Activated CD8-positive, alpha-beta memory T cell treated with anti-CD3 and anti-CD28 coated beads for 24 hours (primary cell): Measurements from ENCODE around the gene GPR135.

Source experiments
- DNase-seq: peaks from one replicate; pipeline ENCODE4 v3.0.0-alpha.2; 2020

Gene GPR135

GRCh38 chr14:59419303-59419702 lies 45.9 kb downstream of the GPR135 start:
- no peak for DNase-seq

- DNase-seq = no peak
These were observed 47.9 kb downstream of the GPR135 start for GRCh38 chr14:59417311-59417710.

DNA sequence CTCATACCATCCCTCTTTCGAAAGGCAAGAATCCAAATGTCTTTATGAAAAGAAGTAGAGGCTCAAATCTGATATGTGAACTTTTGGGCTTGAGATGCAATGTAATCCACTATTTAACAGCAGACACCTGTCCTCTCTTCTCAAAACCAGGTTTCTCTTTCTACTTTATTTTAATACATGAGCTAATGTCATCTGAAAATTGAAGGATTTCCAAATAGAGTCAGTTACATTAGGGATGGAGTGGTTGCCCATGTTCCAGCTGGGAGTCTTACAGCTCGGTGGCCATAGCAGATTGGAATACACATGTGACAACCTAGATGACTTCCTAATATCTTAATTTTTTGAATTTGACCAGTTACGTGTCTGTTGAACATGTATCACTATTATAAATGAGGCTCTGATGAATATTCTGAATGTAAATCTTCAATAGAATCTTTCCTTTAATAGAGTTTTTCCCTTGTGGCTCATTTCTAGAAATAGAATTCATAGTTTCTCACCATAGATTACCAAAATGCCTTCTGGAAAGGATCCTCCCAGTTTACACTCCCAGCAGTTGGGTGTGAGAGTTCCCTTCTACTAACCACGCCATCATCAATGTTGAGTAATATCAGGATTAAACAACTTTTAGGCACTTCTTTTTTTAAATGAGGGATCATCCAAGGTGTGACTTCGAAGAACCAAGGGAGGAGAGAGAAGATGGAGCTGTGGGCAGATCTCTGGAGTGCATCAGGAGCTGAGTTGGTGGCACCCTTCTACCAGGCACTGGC lies 49.2 kb downstream of the GPR135 start:
- DNase-seq = no peak
